GM18505 (cell line): ENCODE results near the gene ARHGAP36.

ENCODE experiments used
- ATAC-seq: cut with Tn5 transposase; IDR thresholded peaks from one replicate; pipeline ENCODE4 v1.9.1; 2021; ENCODE audit not compliant: unreplicated experiment
- POLR2A ChIP-seq: IDR thresholded peaks from 4 replicates; pipeline ENCODE4 v1.6.1; 2011; ENCODE audit warnings: borderline replicate concordance; ENCODE audit not compliant: insufficient read depth, insufficient read length; ENCODE audit errors: extremely low read depth

The ARHGAP36 gene

DNA sequence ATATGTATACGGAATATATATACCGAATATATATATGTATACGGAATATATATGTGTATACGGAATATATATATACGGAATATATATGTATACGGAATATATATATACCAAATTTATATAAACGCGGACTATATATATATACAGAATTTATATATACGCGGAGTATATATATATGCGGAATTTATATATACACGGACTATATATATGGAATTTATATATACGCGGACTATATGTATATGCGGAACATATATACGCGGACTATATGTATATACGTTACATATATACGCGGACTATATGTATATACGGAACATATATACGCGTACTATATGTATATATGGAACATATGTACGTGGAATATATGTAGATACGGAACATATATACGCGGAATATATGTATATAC lies 78.6 kb downstream of the ARHGAP36 start:
- no peak for TF ChIP-seq POLR2A
- no peak for ATAC-seq

DNA sequence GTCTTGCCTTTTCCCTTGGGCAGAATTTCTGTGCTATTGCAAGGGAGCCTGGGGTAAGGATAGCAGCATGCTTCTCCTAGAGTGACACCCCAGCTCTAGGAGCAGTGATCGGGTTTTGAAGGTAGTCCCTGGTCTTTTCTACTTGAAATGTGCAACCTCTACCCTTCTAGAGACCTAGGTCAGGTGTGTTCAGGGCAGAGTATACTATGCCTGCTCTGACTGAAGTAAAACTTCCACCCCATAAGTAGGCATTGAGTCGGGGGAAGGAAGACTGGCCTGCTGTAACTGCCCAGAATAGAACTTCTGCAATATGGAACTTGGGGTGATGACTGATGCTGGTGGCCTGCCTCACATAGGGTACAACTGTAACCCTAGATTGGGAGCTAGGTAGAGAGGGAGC lies 80.9 kb downstream of the ARHGAP36 start:
- no peak for TF ChIP-seq POLR2A
- no peak for ATAC-seq
